Spleen (tissue), 11 donors: ENCODE data around the gene SARNP. TPM values are rescaled to one million over a fixed set of nuclear protein-coding genes. Genes with fewer than 3 reads are reported as not detected.

Source experiments
- DNase-seq: peaks from one replicate; pipeline ENCODE4 v3.0.0-alpha.2; 2020
- H3K27ac ChIP-seq, 8 donors: fragments of 200-600 bp; sonication (generic) in 7 of 8; 1 replicate in 4 of 8; 2 replicates in 4 of 8; pipeline versions ENCODE4 v1.5.0 to v1.8.0; 2016 to 2021; ENCODE audit warnings: inconsistent platforms in 4 of 8, mild to moderate bottlenecking in 4 of 8, moderate library complexity in 1 of 8
- H3K27me3 ChIP-seq, 7 donors: fragments of 200-600 bp; sonication (generic) in 6 of 7; replicated peaks in 1 of 7; 1 replicate in 4 of 7; 2 replicates in 3 of 7; pipeline versions ENCODE4 v1.5.0 to v1.8.0; 2016 to 2021; ENCODE audit warnings: inconsistent platforms in 3 of 7, mild to moderate bottlenecking in 1 of 7
- H3K36me3 ChIP-seq, 6 donors: fragments of 200-600 bp; sonication (generic) in 5 of 6; 1 replicate in 4 of 6; 2 replicates in 2 of 6; pipeline versions ENCODE4 v1.5.0 to v1.8.0; 2016 to 2021; ENCODE audit warnings: inconsistent platforms in 2 of 6
- H3K4me1 ChIP-seq, 6 donors: fragments of 200-600 bp; sonication (generic) in 5 of 6; 1 replicate in 3 of 6; 2 replicates in 3 of 6; pipeline versions ENCODE4 v1.5.0 to v1.8.0; 2016 to 2021; ENCODE audit warnings: inconsistent platforms in 3 of 6
- H3K4me3 ChIP-seq, 8 donors: fragments of 200-600 bp; sonication (generic) in 7 of 8; 1 replicate in 4 of 8; 2 replicates in 4 of 8; pipeline versions ENCODE4 v1.5.0 to v1.8.0; 2016 to 2021; ENCODE audit warnings: inconsistent platforms in 4 of 8, mild to moderate bottlenecking in 4 of 8, moderate library complexity in 2 of 8
- H3K9me3 ChIP-seq, 8 donors: fragments of 200-600 bp; sonication (generic) in 7 of 8; 1 replicate in 4 of 8; 2 replicates in 4 of 8; pipeline versions ENCODE4 v1.5.0 to v1.8.0; 2016 to 2021; ENCODE audit warnings: inconsistent platforms in 4 of 8
- CTCF ChIP-seq, 11 experiments: fragments of 200-600 bp in 7 of 11; fragments of 450-650 bp in 4 of 11; sonication (generic) in 4 of 11; IDR thresholded peaks in 8 of 11; conservative IDR thresholded peaks in 3 of 11; 1 replicate in 7 of 11; 2 replicates in 4 of 11; pipeline versions ENCODE4 v1.4.0 to v1.8.0; 2016 to 2021; ENCODE audit warnings: antibody characterized with exemption in 11 of 11, inconsistent platforms in 4 of 11, mild to moderate bottlenecking in 1 of 11
- POLR2A ChIP-seq, 3 donors: fragments of 450-650 bp; IDR thresholded peaks; one replicate each; pipeline ENCODE4 v1.5.1; 2017; ENCODE audit warnings: antibody characterized with exemption in 3 of 3, mild to moderate bottlenecking in 1 of 3
- POLR2AphosphoS5 ChIP-seq, 3 donors: sonication (generic); formaldehyde crosslinking; IDR thresholded peaks; one replicate each; pipeline ENCODE4 v1.5.1; 2017; ENCODE audit warnings: antibody characterized with exemption in 3 of 3
- WGBS, 5 donors: extraction: QIAGEN DNeasy Blood & Tissue Kit in 3 of 5; methylation state at CpG; one replicate each; pipeline versions ENCODE4 v1.1.5 to v1.1.7; 2013 to 2018; 5-methylcytosine and 5-hydroxymethylcytosine counted together
- intact Hi-C: fragments of 100-400 bp; cut with DNase I; formaldehyde crosslinking; loops from one replicate; pipeline ENCODE4 v1.15.0; 2023; ENCODE audit warnings: low total_unique reads
- polyA plus RNA-seq, 3 donors: library from polyadenylated mRNA; stranded (reverse); fragments of 200-250 nt; gene quantifications; one replicate each; pipeline ENCODE4 v1.2.1, GENCODE V29; 2013
- total RNA-seq, 7 donors: library from RNA; depleted of rRNA in 3 of 7; stranded (reverse); fragments of >200 nt in 3 of 7; fragmentation: NEBNext Ultra II Directional in 4 of 7; extraction: Animal tissue kit (Norgen Biotek cat#: 25700) in 4 of 7; gene quantifications; one replicate each; pipeline versions ENCODE4 v1.1.0 to v1.2.1, GENCODE V29; 2016 to 2021
- donor health status: healthy with polysubstance abuse.
- donor health status: DM: no; HTN: no; CAD: no; lungs with moderate emphysema.
- donor health status: DM: no; HTN: no; CAD: no.
- donor health status: Bipolar disorder and iron deficiency.
- donor health status: healthy.
- donor health status: DM: no; HTN: no; CAD: no.
- donor health status: DM: yes; HTN: yes; CAD: no.

The SARNP gene
- total and polyA plus RNA-seq, 10 donors, result 40.0 to 97.6 (median 60.3) TPM

- 43 to 71% (median 45%) methylated on average over 1 of the region's 1 CpG for WGBS, 5 donors
- no peaks in the 10 kb centered on the region for H3K9me3 ChIP-seq
- H3K27ac ChIP-seq, result peak overlapping the region in 4 of 8 donors; percentile 86 to 91 (median 90)
- H3K4me3 ChIP-seq, result no peak overlapping the region
- H3K36me3 ChIP-seq, result no peaks in the 10 kb centered on the region
- no peak for TF ChIP-seq CTCF (IDR thresholded peaks at IDR 0.05 in 8 of 11, conservative IDR thresholded peaks at IDR 0.05 in 3 of 11)
- intact Hi-C loops, result no loop called here
- H3K27me3 ChIP-seq, result peaks cover 0 to 4% (median 0%) of the 10 kb centered on the region in 7 donors
- DNase-seq, result no peak
- peaks cover 0 to 40% (median 11%) of the 10 kb centered on the region in 6 donors for H3K4me1 ChIP-seq
Observed at GRCh38 chr12:55850401-55850800, 32.9 kb upstream of the SARNP start.

- TF ChIP-seq POLR2AphosphoS5 (IDR thresholded peaks at IDR 0.05), result no peak
- TF ChIP-seq POLR2A (IDR thresholded peaks at IDR 0.05), result no peak
- no peak for TF ChIP-seq CTCF (IDR thresholded peaks at IDR 0.05 in 8 of 11, conservative IDR thresholded peaks at IDR 0.05 in 3 of 11)
- peak overlapping the region in 5 of 8 donors; percentile 86 to 91 (median 90) for H3K27ac ChIP-seq
- peaks cover 0 to 4% (median 0%) of the 10 kb centered on the region in 7 donors for H3K27me3 ChIP-seq
- WGBS, 5 donors, result 74 to 93% (median 89%) methylated on average over 7 of the region's 7 CpGs
- H3K4me3 ChIP-seq, result no peak overlapping the region
- H3K9me3 ChIP-seq, result no peaks in the 10 kb centered on the region
- no peaks in the 10 kb centered on the region for H3K36me3 ChIP-seq
- peaks cover 0 to 40% (median 11%) of the 10 kb centered on the region in 6 donors for H3K4me1 ChIP-seq
- intact Hi-C loops, result no loop called here
- DNase-seq, result no peak
Observed at GRCh38 chr12:55849616-55850343, 32.3 kb upstream of the SARNP start.

GRCh38 chr12:55847603-55848291, 30.2 kb upstream of the SARNP start:
- peaks cover 0 to 40% (median 11%) of the 10 kb centered on the region in 6 donors for H3K4me1 ChIP-seq
- DNase-seq, result peak; percentile 82
- peak; percentile 39 to 90 (median 79) for TF ChIP-seq POLR2AphosphoS5 (IDR thresholded peaks at IDR 0.05)
- no peak for TF ChIP-seq CTCF (IDR thresholded peaks at IDR 0.05 in 8 of 11, conservative IDR thresholded peaks at IDR 0.05 in 3 of 11)
- TF ChIP-seq POLR2A (IDR thresholded peaks at IDR 0.05), result peak in 1 of 3 donors; percentile 12
- intact Hi-C loops, result no loop called here
- 35 to 40% (median 37%) methylated on average over 5 to 6 of the region's 6 CpGs for WGBS, 5 donors
- peak overlapping the region; percentile 68 to 91 (median 86) for H3K27ac ChIP-seq
- H3K4me3 ChIP-seq, result peak overlapping the region in 1 of 8 donors; percentile 11
- H3K27me3 ChIP-seq, result peaks cover 0 to 4% (median 0%) of the 10 kb centered on the region in 7 donors
- no peaks in the 10 kb centered on the region for H3K9me3 ChIP-seq
- H3K36me3 ChIP-seq, result no peaks in the 10 kb centered on the region

GRCh38 chr12:55847033-55847432, 29.5 kb upstream of the SARNP start:
- peaks cover 0 to 40% (median 11%) of the 10 kb centered on the region in 6 donors for H3K4me1 ChIP-seq
- no peaks in the 10 kb centered on the region for H3K9me3 ChIP-seq
- peaks cover 0 to 4% (median 0%) of the 10 kb centered on the region in 7 donors for H3K27me3 ChIP-seq
- WGBS, 5 donors, result 36 to 58% (median 53%) methylated on average over 3 of the region's 3 CpGs
- no peak overlapping the region for H3K4me3 ChIP-seq
- no peak for DNase-seq
- H3K27ac ChIP-seq, result peak overlapping the region; percentile 68 to 91 (median 86)
- no peaks in the 10 kb centered on the region for H3K36me3 ChIP-seq
- TF ChIP-seq POLR2AphosphoS5 (IDR thresholded peaks at IDR 0.05) (peak in 2 of 3 donors; percentile 42 to 48), POLR2A (IDR thresholded peaks at IDR 0.05) (peak in 1 of 3 donors; percentile 8), CTCF (IDR thresholded peaks at IDR 0.05 in 8 of 11, conservative IDR thresholded peaks at IDR 0.05 in 3 of 11) (no peak)
- intact Hi-C loops, result no loop called here
